T-helper 2 cell treated with Interferon-gamma antibody and Interleukin-4, amounts not matched to agents 5 μg/mL and 100 μg/mL, for 36 hours (primary cell): ENCODE measurements around the gene BACH2.
A peak's percentile ranks its signal among the peaks of the same experiment; 100 is the strongest.
"Not testable (repeated sequence)": the region's sequence is repeated elsewhere in the genome, so short reads cannot be mapped to it uniquely, and the experiment has no call there.

Experiments
- DNase-seq: peaks from one replicate; pipeline ENCODE4 v3.0.0; 2021; ENCODE audit warnings: low spot score
- H3K27ac Mint-ChIP-seq: one replicate; pipeline ENCODE4 v1.8.0; 2021; ENCODE audit warnings: mild to moderate bottlenecking, mixed read lengths
- H3K27me3 Mint-ChIP-seq: one replicate; pipeline ENCODE4 v1.8.0; 2021; ENCODE audit warnings: low read depth, mixed read lengths
- H3K36me3 Mint-ChIP-seq: one replicate; pipeline ENCODE4 v1.8.0; 2021; ENCODE audit warnings: low read depth, mixed read lengths
- H3K4me1 Mint-ChIP-seq: one replicate; pipeline ENCODE4 v1.8.0; 2021; ENCODE audit warnings: low read depth, mixed read lengths
- H3K4me3 Mint-ChIP-seq: one replicate; pipeline ENCODE4 v1.8.0; 2022; ENCODE audit warnings: mild to moderate bottlenecking, moderate library complexity, mixed read lengths
- H3K9me3 Mint-ChIP-seq: one replicate; pipeline ENCODE4 v1.8.0; 2021; ENCODE audit warnings: mixed read lengths

Gene BACH2

DNA sequence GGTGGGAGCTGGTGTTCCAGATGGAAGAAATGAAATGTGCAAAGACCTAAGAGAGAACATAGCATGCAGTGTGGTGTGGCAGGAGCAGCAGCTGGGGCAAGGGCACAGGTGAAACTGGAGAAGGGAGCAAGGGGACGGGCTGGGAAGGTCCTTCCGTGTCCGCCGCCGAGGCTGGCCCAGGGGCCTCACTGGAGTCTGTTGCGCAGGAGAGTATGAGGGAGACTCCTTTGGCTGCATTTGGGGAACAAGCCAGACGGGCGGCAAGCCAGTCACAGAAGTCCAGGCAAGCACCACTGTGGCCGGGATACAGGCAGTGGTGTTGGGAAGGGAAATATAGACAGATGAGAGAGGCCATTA lies 324.6 kb downstream of the BACH2 start:
- Mint-ChIP-seq H3K27ac (peak overlapping the region; percentile 46), H3K4me3 (no peak overlapping the region), H3K27me3 (no peaks in the 10 kb centered on the region)

GRCh38 chr6:89971338-89972024 lies 325.2 kb downstream of the BACH2 start:
- H3K4me3 Mint-ChIP-seq: not testable (repeated sequence)

More for the DNA sequence above, 324.6 kb downstream of the BACH2 start:
- no peak for DNase-seq
- no peaks in the 10 kb centered on the region for H3K9me3 Mint-ChIP-seq
- H3K36me3 Mint-ChIP-seq: peaks cover 22% of the 10 kb centered on the region
- H3K4me1 Mint-ChIP-seq: peaks cover 11% of the 10 kb centered on the region

GRCh38 chr6:89970609-89971337 lies 325.9 kb downstream of the BACH2 start:
- peaks cover 25% of the 10 kb centered on the region for H3K36me3 Mint-ChIP-seq
- H3K9me3 Mint-ChIP-seq: no peaks in the 10 kb centered on the region
- H3K27ac Mint-ChIP-seq: no peak overlapping the region
- no peak overlapping the region for H3K4me3 Mint-ChIP-seq
- H3K4me1 Mint-ChIP-seq: peaks cover 22% of the 10 kb centered on the region
- H3K27me3 Mint-ChIP-seq: no peaks in the 10 kb centered on the region
- no peak for DNase-seq

More at GRCh38 chr6:89971338-89972024, 325.2 kb downstream of the BACH2 start:
- H3K27me3 Mint-ChIP-seq, DNase-seq, H3K9me3 Mint-ChIP-seq: not testable (repeated sequence)
- Mint-ChIP-seq H3K27ac (peak overlapping the region; percentile 2), H3K4me1 (peaks cover 16% of the 10 kb centered on the region), H3K36me3 (peaks cover 25% of the 10 kb centered on the region)

GRCh38 chr6:89970072-89970471 lies 326.6 kb downstream of the BACH2 start:
- H3K9me3 Mint-ChIP-seq: no peaks in the 10 kb centered on the region
- no peak overlapping the region for H3K27ac Mint-ChIP-seq
- H3K4me1 Mint-ChIP-seq: peaks cover 23% of the 10 kb centered on the region
- peaks cover 27% of the 10 kb centered on the region for H3K36me3 Mint-ChIP-seq
- H3K27me3 Mint-ChIP-seq: no peaks in the 10 kb centered on the region
- no peak for DNase-seq
- no peak overlapping the region for H3K4me3 Mint-ChIP-seq

- Mint-ChIP-seq H3K9me3 (no peaks in the 10 kb centered on the region), H3K4me3 (no peak overlapping the region), H3K27ac (no peak overlapping the region), H3K36me3 (peaks cover 35% of the 10 kb centered on the region), H3K4me1 (peaks cover 32% of the 10 kb centered on the region), H3K27me3 (no peaks in the 10 kb centered on the region)
- DNase-seq: no peak
Observed at GRCh38 chr6:89966913-89967312, 329.7 kb downstream of the BACH2 start.

DNA sequence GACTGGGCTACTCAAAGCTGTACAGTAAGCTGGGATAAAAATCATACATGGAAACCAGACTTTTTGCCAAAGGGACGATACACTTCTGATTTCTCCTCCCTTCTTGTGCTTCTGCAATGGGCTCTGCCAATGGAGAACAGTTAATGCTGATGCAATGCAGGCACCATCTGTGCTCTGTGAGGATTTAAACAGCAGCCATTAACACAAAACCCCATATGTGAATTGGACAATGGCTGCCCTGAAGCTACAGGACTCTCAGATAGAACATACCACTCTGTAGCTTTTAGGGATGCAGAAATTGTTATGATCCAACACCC lies 330.5 kb downstream of the BACH2 start:
- no peak for DNase-seq
- peaks cover 34% of the 10 kb centered on the region for H3K36me3 Mint-ChIP-seq
- H3K9me3 Mint-ChIP-seq: no peaks in the 10 kb centered on the region
- peaks cover 38% of the 10 kb centered on the region for H3K4me1 Mint-ChIP-seq
- no peak overlapping the region for H3K4me3 Mint-ChIP-seq
- H3K27me3 Mint-ChIP-seq: no peaks in the 10 kb centered on the region
- no peak overlapping the region for H3K27ac Mint-ChIP-seq

- Mint-ChIP-seq H3K9me3 (no peaks in the 10 kb centered on the region), H3K27me3 (no peaks in the 10 kb centered on the region), H3K36me3 (peaks cover 35% of the 10 kb centered on the region), H3K4me3 (no peak overlapping the region), H3K27ac (no peak overlapping the region), H3K4me1 (peaks cover 38% of the 10 kb centered on the region)
- no peak for DNase-seq
Observed at GRCh38 chr6:89965441-89966227, 331.0 kb downstream of the BACH2 start.

GRCh38 chr6:89963391-89963790 lies 333.3 kb downstream of the BACH2 start:
- Mint-ChIP-seq H3K4me1 (peaks cover 56% of the 10 kb centered on the region), H3K4me3 (no peak overlapping the region), H3K36me3 (peaks cover 35% of the 10 kb centered on the region), H3K27ac (no peak overlapping the region), H3K9me3 (no peaks in the 10 kb centered on the region), H3K27me3 (no peaks in the 10 kb centered on the region)
- no peak for DNase-seq

GRCh38 chr6:89961481-89961880 lies 335.2 kb downstream of the BACH2 start:
- Mint-ChIP-seq H3K9me3 (no peaks in the 10 kb centered on the region), H3K4me3 (no peak overlapping the region), H3K27me3 (no peaks in the 10 kb centered on the region), H3K36me3 (peaks cover 29% of the 10 kb centered on the region), H3K27ac (no peak overlapping the region), H3K4me1 (peaks cover 54% of the 10 kb centered on the region)
- DNase-seq: no peak

DNA sequence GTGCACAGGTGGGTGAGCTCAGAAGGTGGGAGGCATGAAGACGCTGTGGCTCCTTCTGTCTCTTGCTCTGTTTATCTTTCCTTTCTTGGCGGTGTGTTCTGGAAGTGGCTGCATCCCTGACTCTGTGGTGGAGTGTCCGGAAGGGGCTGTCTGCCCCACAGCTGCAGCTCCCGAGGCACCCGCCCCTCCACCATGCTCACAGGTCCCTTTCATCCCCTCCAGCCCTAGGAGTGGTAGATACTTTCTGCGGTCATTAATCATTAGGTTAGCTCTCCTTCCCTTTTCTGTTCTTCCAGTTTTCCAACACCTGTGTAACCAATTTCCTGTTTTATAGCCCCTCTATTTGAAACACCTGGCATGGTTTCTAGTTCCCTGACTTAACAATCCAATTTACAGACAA lies 336.8 kb downstream of the BACH2 start:
- H3K27me3 Mint-ChIP-seq: no peaks in the 10 kb centered on the region
- H3K4me3 Mint-ChIP-seq: no peak overlapping the region
- H3K36me3 Mint-ChIP-seq: peaks cover 35% of the 10 kb centered on the region
- no peak for DNase-seq
- peak overlapping the region; percentile 50 for H3K27ac Mint-ChIP-seq
- H3K9me3 Mint-ChIP-seq: no peaks in the 10 kb centered on the region
- peaks cover 58% of the 10 kb centered on the region for H3K4me1 Mint-ChIP-seq

GRCh38 chr6:89956182-89956581 lies 340.5 kb downstream of the BACH2 start:
- DNase-seq: peak; percentile 58
- peak overlapping the region; percentile 47 for H3K27ac Mint-ChIP-seq
- H3K9me3 Mint-ChIP-seq: no peaks in the 10 kb centered on the region
- H3K4me1 Mint-ChIP-seq: peaks cover 80% of the 10 kb centered on the region
- peaks cover 27% of the 10 kb centered on the region for H3K36me3 Mint-ChIP-seq
- no peak overlapping the region for H3K4me3 Mint-ChIP-seq
- H3K27me3 Mint-ChIP-seq: no peaks in the 10 kb centered on the region

DNA sequence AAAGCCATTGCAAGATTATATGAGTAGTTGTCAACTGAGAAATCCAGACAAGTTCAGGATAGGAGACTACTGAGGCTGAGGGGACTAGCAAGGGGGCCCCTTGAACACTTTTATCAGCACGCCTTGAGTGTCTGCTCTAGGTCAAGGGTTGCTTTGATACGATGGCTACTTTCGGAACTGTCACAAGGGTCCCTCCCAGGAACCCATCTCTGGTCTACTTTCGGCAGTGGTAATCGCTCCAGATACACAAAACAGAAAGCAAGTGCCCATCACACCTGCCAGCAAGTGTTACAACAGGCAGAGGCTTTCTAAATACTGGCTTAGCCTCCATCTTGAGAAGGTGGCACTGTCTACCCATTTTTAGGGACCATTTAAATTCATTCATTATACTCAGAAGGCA lies 341.3 kb downstream of the BACH2 start:
- Mint-ChIP-seq H3K4me3 (peak overlapping the region; percentile 45), H3K27me3 (no peaks in the 10 kb centered on the region), H3K36me3 (peaks cover 27% of the 10 kb centered on the region), H3K4me1 (peaks cover 78% of the 10 kb centered on the region), H3K27ac (peak overlapping the region; percentile 81), H3K9me3 (no peaks in the 10 kb centered on the region)
- DNase-seq: no peak

- Mint-ChIP-seq H3K27ac (peak overlapping the region; percentile 81), H3K36me3 (peaks cover 32% of the 10 kb centered on the region), H3K27me3 (no peaks in the 10 kb centered on the region), H3K4me3 (peak overlapping the region; percentile 45), H3K9me3 (no peaks in the 10 kb centered on the region), H3K4me1 (peaks cover 73% of the 10 kb centered on the region)
- peak; percentile 42 for DNase-seq
Observed at GRCh38 chr6:89954721-89955148, 341.9 kb downstream of the BACH2 start.

GRCh38 chr6:89952686-89953085 lies 344.0 kb downstream of the BACH2 start:
- H3K4me3 Mint-ChIP-seq: peak overlapping the region; percentile 70
- peaks cover 65% of the 10 kb centered on the region for H3K4me1 Mint-ChIP-seq
- peaks cover 40% of the 10 kb centered on the region for H3K36me3 Mint-ChIP-seq
- peak; percentile 69 for DNase-seq
- peak overlapping the region; percentile 78 for H3K27ac Mint-ChIP-seq
- H3K27me3 Mint-ChIP-seq: no peaks in the 10 kb centered on the region
- no peaks in the 10 kb centered on the region for H3K9me3 Mint-ChIP-seq
